Cardiac septum (tissue), 1 donor: ENCODE measurements around the gene TATDN2. TPM values are rescaled to one million over a fixed set of nuclear protein-coding genes. Genes with fewer than 3 reads are reported as not detected.

Experiments
- DNase-seq: peaks from one replicate; pipeline ENCODE4 v3.0.0-alpha.2; 2020; ENCODE audit warnings: low spot score
- intact Hi-C: fragments of 100-400 bp; cut with DNase I; formaldehyde crosslinking; loops from one replicate; pipeline ENCODE4 v1.14.0; 2022
- total RNA-seq: library from RNA; stranded (reverse); fragmentation: NEBNext Ultra II Directional; extraction: Animal tissue kit (Norgen Biotek cat#: 25700); gene quantifications from one replicate; pipeline ENCODE4 v1.2.1, GENCODE V29; 2021
- donor health status: DM: no; HTN: no; CAD: no.

The TATDN2 gene
- total RNA-seq, 1 donor from 2014 or later, result 19.8 TPM

GRCh38 chr3:10308678-10309077 lies 60.4 kb downstream of the TATDN2 start:
- DNase-seq, result no peak
- intact Hi-C loops, result no loop called here

- intact Hi-C loops, result no loop called here
- no peak for DNase-seq
Observed at GRCh38 chr3:10309736-10310135, 61.5 kb downstream of the TATDN2 start.

DNA sequence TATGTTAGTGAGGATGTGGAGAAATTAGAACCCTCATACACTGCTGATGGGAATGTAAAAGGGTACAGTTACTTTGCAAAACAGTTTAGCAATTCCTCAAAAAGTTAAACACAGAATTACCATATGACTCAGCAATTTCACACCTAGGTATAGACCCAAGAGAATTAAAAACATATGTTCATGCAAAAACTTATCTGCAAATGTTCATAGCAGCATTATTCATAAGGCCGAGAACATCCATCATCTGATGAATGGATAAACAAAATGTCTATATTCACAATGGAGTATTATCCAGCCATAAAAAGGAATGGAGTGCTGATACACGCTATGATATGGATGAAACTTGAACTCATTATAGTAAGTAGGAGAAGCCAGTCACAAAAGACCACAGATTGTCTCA lies 62.3 kb downstream of the TATDN2 start:
- intact Hi-C loops, result no loop called here
- no peak for DNase-seq

GRCh38 chr3:10311710-10312109 lies 63.5 kb downstream of the TATDN2 start:
- no peak for DNase-seq
- intact Hi-C loops, result no loop called here

- intact Hi-C loops, result no loop called here
- DNase-seq, result no peak
Observed at GRCh38 chr3:10312391-10312790, 64.1 kb downstream of the TATDN2 start.

GRCh38 chr3:10312861-10313260 lies 64.6 kb downstream of the TATDN2 start:
- intact Hi-C loops, result no loop called here
- no peak for DNase-seq

GRCh38 chr3:10315101-10315500 lies 66.8 kb downstream of the TATDN2 start:
- intact Hi-C loops, result loop anchor here (5.0 kb wide), 1 partner anchor 68 kb away; the partner anchor contains the start of gene TATDN2
- no peak for DNase-seq

DNA sequence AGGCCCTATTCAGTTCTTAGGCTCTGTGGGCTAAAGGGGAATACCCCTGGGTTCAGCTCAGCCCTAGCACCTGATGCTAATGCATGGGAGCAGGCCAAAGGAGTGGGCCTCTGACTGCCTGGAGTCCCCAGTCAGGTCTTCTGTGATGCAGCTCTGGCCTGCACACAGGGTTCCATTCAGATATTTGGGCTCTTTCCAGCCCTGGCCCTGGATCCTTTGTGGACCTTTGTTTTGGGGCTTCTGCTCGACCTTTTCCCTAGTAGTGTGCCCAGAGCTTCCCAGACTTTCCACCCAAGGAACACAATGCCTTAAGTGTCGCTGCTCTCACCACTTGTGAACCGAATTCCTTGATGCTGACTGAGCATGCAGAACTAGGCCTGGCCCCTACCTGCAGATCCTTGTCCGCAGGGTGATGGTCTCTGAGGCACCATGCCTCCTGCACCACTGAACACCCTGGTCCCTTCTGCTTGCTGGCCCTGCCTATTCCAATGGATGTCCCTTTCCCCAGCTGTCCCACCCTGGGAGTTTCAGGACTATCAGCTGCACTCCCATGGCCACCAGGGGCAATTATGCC lies 67.6 kb downstream of the TATDN2 start:
- DNase-seq, result no peak
- intact Hi-C loops, result loop anchor here (5.0 kb wide), 1 partner anchor 69 kb away; the partner anchor contains the start of gene TATDN2

GRCh38 chr3:10317311-10317960 lies 69.2 kb downstream of the TATDN2 start:
- intact Hi-C loops, result loop anchor here (5.0 kb wide), 1 partner anchor 70 kb away; the partner anchor contains the start of gene TATDN2

GRCh38 chr3:10317961-10318350 lies 69.7 kb downstream of the TATDN2 start:
- DNase-seq, result no peak
- intact Hi-C loops, result loop anchor here (5.0 kb wide), 1 partner anchor 71 kb away; the partner anchor contains the start of gene TATDN2

More at GRCh38 chr3:10317311-10317960, 69.2 kb downstream of the TATDN2 start:
- DNase-seq, result no peak

DNA sequence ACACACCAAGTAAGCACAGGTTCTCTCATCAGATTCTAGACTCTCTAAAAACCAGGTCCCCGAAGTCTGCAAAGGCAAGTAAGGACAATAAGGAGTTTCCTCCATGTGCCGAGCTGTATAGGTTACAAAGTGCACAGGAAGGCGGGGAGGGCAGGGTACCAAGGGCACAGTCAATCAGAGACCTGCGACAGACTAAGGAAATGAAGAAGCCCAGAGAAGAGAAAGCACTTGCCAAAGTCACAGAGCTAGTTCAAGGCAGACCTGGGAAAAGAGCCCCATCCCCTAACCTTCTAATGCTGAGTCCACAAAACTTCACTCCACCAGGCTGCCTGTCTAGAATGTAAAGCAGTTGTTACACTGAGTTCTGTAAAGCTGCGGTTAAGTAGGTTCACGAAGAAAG lies 71.0 kb downstream of the TATDN2 start:
- no peak for DNase-seq

DNA sequence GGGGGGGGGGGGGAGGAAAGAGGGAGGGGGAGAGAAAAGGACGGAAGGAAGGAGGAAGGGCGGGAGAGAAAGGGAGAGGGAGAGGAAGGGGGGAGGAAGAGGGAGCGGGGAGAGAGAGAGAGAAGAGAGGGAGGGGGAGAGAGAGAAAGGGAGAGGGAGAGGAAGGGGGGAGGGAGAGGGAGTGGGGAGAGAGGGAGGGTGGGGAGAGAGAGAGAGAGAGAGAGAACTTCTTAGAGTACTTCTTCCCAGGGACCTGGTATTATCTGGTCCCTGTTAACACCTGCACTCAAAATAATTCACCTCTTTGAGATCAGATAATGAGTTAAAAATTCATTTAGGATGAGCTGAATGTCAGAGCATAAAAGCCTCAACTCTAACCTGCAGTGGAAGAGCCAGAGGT lies 71.5 kb downstream of the TATDN2 start:
- DNase-seq, result no peak
- intact Hi-C loops, result loop anchor here (5.0 kb wide), 1 partner anchor 73 kb away; the partner anchor contains the start of gene TATDN2

More for the DNA sequence above, 71.0 kb downstream of the TATDN2 start:
- intact Hi-C loops, result loop anchor here (5.0 kb wide), 1 partner anchor 72 kb away; the partner anchor contains the start of gene TATDN2

GRCh38 chr3:10320320-10320677 lies 72.0 kb downstream of the TATDN2 start:
- DNase-seq, result no peak

GRCh38 chr3:10321630-10322351 lies 73.5 kb downstream of the TATDN2 start:
- intact Hi-C loops, result no loop called here
- no peak for DNase-seq

More at GRCh38 chr3:10320320-10320677, 72.0 kb downstream of the TATDN2 start:
- intact Hi-C loops, result no loop called here

GRCh38 chr3:10322352-10322710 lies 74.1 kb downstream of the TATDN2 start:
- DNase-seq, result no peak
- intact Hi-C loops, result no loop called here

- intact Hi-C loops, result no loop called here
- DNase-seq, result no peak
Observed at GRCh38 chr3:10327592-10327991, 79.3 kb downstream of the TATDN2 start.

DNA sequence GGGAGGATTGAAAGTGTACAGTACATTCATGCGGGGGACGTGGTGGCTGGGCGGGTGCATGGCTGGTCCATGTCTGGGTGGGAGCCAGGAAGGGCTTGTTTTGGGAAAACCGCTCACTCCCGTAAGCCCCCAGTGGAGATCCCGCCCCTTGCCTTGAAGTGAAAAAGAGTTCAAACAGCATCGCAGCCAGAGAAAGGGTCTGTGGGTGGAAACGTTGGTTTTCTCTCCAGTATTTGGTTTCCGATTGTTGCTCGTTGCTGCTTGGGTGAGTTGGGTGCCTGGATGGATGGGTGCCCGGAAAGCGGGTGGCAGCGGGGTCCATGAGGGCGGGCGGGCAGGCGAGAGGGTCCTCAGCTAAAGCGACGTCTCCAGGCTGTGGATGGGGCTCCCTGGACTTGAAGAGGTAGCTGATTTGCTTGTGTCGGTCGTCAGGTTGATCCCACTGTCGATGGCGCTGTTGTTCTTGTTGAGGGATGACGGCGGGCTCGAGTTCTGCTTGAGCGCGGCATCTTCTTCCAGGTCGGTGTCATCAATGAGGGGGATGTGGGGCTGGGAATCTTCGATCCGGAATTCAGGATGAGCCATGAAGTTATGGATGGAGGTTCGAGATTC lies 80.3 kb downstream of the TATDN2 start:
- no peak for DNase-seq
- intact Hi-C loops, result no loop called here

DNA sequence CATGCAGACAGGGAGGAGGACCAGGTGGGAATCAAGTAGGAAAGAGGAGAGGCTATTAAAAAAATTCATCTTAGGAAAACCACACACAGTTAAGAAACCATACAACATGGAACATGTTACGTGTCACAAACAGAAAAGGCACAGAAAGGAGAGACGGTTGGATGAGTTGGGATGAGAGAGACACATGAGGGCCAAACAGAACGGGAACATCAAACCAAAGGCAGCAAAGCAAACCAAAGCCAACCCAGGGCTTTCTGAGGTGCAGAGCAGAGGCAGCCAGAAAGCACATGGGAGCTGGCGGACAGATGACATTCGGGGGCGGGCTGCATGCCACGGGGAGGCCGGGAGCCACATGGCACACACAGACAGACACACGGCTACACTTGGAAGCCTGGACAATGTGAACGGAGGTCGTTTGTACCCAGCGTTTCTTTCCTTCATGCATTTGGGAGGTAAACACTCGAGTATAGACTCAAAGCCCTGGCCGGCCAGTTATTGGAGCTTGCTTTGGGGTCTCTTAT lies 81.3 kb downstream of the TATDN2 start:
- DNase-seq, result no peak
- intact Hi-C loops, result no loop called here

DNA sequence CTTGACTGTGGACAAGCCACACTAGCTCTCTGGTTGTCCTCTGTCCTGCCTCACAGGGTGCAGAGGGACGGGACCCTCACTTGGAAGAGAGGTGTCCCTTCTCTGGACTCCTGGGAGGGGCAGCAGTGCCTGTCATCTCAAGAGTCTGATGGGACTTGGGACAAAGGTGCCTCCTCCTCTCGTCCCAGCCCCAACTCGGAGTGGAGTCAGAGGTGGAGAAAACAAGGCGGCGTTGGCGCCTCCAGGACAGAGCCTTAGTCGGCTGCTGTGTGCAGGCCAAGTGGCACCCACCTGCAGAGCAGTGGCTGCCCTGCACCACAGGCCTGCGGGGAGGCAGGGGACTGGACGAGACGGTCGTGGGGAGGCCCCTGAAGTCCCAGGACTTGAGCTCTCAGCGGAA lies 82.1 kb downstream of the TATDN2 start:
- intact Hi-C loops, result no loop called here
- DNase-seq, result no peak
